ENCODE measurements around the gene RPS6KA2.

The RPS6KA2 gene

GRCh38 chr6:166627033-166627874 lies at the start of gene RPS6KA2:
Gene RPS6KA2, minus strand, starts transcription at chr6:166627251. Its CDS starts 232 bp downstream, at chr6:166627019.
- DNase-seq, result peak; percentile 100

- no peak for DNase-seq
Observed at GRCh38 chr6:166676270-166676860, 49.3 kb upstream of the RPS6KA2 start.

GRCh38 chr6:166675736-166676135 lies 48.7 kb upstream of the RPS6KA2 start:
- no peak for DNase-seq

GRCh38 chr6:166673309-166673708 lies 46.3 kb upstream of the RPS6KA2 start:
- DNase-seq, result no peak

- DNase-seq, result no peak
Observed at GRCh38 chr6:166672624-166673206, 45.7 kb upstream of the RPS6KA2 start.

GRCh38 chr6:166672146-166672545 lies 45.1 kb upstream of the RPS6KA2 start:
- no peak for DNase-seq

- DNase-seq, result no peak
Observed at GRCh38 chr6:166671434-166672081, 44.5 kb upstream of the RPS6KA2 start.

GRCh38 chr6:166670894-166671293 lies 43.8 kb upstream of the RPS6KA2 start:
- DNase-seq, result no peak

GRCh38 chr6:166670013-166670412 lies 43.0 kb upstream of the RPS6KA2 start:
- no peak for DNase-seq

- DNase-seq, result no peak
Observed at GRCh38 chr6:166667796-166668610, 41.0 kb upstream of the RPS6KA2 start.

- DNase-seq, result no peak
Observed at GRCh38 chr6:166664135-166664534, 37.1 kb upstream of the RPS6KA2 start.

- no peak for DNase-seq
Observed at GRCh38 chr6:166663568-166663967, 36.5 kb upstream of the RPS6KA2 start.

GRCh38 chr6:166662690-166663089 lies 35.6 kb upstream of the RPS6KA2 start:
- no peak for DNase-seq

GRCh38 chr6:166661327-166662085 lies 34.5 kb upstream of the RPS6KA2 start:
- DNase-seq, result no peak

- no peak for DNase-seq
Observed at GRCh38 chr6:166660157-166660688, 33.2 kb upstream of the RPS6KA2 start.

GRCh38 chr6:166659581-166659980 lies 32.5 kb upstream of the RPS6KA2 start:
- no peak for DNase-seq

GRCh38 chr6:166658792-166659150 lies 31.7 kb upstream of the RPS6KA2 start:
- DNase-seq, result peak; percentile 54

GRCh38 chr6:166658115-166658791 lies 31.2 kb upstream of the RPS6KA2 start:
- DNase-seq, result no peak

GRCh38 chr6:166657531-166657930 lies 30.5 kb upstream of the RPS6KA2 start:
- DNase-seq, result no peak

GRCh38 chr6:166656230-166657151 lies 29.4 kb upstream of the RPS6KA2 start:
- no peak for DNase-seq

All from eye (tissue), 1 donor.